GM21723 (cell line): ENCODE data around the gene CACNG4.

Source experiments
- ATAC-seq: cut with Tn5 transposase; IDR thresholded peaks from one replicate; pipeline ENCODE4 v1.9.1; 2021; ENCODE audit warnings: mild to moderate bottlenecking, moderate library complexity; ENCODE audit not compliant: unreplicated experiment

The CACNG4 gene

DNA sequence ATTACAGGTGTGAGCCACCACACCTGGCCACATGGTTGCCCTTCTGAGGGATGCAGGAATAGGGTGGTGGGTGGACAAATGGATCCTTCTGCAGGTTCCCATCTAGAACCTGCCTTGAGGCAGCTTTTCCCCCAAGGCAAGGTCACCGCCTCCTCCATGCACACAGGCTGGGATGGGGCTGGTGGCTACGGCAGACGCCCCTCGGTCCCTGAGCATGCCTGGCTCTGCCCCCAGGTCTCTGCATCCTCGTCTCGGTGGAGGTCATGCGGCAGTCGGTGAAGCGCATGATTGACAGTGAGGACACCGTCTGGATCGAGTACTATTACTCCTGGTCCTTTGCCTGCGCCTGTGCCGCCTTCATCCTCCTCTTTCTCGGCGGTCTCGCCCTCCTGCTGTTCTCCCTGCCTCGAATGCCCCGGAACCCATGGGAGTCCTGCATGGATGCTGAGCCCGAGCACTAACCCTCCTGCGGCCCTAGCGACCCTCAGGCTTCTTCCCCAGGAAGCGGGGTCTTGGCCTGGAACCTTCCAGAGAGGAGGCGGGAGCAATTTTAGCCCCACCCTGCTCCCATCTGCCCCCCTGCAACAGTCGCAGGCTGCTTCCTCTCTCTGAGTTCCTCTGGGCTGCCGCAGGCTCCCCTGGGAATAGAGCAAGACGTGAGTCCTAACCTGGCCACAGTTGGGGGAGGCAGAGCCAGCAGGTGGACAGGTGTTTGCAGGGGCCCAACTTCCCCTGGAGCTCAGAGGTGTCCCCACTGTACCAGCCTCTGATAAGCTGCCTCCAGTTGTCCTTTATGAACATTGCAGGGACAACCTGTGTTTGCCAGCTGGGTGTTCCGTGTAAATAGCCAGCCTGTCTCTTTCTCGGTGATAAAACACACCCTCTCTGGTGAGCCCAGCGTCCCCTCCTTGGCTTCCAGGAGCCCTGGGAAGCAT lies 91.6 kb downstream of the CACNG4 start:
- no peak for ATAC-seq

DNA sequence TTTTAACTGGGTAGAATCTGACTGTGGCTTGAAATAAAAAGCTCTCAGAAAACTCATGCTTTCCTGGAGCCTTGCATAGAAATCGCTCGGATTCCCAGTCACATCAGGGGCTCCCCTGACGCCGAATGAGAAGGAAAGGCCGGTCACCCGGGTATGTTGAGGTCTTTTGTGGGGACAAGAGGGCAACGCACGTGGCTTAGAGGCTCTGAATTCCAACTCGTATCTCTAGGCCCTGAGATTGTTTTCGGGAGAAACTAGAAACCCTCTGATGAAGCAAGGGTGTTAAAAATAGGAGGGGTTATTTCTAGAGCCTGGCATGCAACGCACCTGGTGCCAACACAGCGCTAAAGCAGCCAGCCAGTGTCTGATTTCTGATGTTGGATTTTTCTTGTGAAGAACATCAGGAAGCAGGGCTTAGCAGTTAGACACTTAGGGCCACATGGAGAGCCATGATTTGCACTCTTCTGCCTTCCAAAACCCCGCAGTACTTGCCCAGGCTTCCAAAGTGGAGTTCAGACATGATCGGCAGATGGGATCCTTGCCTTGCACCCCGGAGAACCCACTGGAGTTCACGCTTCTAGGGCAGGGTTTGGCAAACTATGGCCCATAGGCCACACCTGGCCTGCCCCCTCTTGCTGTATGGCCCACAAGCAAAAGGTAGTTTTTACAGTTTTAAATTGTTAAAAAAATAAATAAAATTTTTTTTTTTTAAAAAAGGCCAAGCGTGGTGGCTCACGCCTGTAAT lies 92.4 kb downstream of the CACNG4 start:
- ATAC-seq, result no peak

DNA sequence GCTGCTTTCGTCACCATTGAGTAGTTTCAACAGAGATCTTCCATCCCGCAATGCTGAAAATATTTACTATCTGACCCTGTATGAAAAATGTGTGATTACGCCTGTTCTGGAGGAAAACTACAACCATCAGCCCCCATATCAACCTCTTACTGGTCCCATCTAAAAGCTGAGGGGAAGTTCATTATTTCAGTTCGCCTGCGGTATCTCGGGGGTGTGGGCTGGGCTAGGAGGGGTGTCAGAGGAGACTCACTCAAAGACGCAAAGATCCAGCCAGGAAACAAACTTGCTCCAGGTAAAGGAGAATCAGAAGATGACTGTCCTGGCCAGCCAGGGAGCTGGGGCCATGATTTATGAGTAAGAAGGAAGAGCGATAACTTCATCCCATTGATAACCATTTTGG lies 93.5 kb downstream of the CACNG4 start:
- ATAC-seq, result no peak

DNA sequence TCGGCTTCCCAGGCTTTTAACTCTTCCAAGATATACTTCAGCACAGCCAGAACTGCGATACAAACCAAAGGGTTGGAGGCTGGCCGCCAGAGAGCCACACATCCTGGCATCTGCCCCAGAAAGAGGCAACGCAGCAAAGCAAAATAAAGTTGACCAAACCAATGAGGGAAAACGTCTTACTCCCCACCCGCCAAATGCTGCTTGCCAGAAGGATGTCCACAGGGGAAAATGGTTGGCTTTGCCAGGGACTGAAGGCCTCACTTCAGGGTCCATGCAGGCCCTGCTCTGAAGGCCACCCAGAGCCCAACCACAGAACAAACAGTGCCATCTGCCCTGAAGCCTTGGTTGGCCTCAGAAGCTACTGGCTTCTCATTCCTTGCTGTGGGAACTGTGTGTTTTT lies 94.9 kb downstream of the CACNG4 start:
- no peak for ATAC-seq

DNA sequence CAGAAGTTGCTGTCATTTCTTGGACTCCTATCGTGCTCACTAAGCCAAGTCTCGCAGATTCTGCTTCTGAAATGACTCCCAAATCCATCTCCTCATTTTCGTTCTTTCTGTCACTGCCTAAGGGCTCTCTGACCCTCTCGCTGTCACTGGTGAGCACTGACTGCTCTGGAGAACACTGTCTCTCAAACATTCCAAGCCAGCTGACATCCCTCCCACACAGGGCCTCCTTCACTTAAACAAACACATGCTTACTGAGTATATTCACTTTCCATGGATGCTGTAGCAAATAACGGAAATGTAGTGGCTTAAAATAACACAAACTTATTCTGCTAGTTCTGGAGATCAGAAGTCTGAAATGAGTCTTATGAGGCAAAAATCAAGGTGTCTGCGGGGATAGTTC lies 98.6 kb downstream of the CACNG4 start:
- no peak for ATAC-seq

DNA sequence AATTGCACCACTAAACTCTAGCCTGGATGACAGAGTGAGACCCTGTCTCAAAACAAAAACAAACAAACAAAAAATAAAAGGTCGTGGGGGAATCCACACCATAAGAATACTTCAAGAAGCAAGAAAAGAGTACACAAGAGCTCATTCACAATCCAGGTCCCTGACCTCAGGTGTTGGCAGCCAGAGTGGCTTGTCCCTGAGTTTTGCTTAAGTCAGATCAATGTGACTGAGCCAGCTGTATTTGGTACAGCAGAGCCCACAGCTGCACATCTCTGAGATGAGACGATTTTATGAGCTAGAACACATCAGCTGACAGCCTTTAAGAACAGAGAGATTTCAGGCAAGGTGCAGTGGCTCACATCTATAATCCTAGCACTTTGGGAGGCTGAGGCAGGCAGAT lies 102.2 kb downstream of the CACNG4 start:
- no peak for ATAC-seq

DNA sequence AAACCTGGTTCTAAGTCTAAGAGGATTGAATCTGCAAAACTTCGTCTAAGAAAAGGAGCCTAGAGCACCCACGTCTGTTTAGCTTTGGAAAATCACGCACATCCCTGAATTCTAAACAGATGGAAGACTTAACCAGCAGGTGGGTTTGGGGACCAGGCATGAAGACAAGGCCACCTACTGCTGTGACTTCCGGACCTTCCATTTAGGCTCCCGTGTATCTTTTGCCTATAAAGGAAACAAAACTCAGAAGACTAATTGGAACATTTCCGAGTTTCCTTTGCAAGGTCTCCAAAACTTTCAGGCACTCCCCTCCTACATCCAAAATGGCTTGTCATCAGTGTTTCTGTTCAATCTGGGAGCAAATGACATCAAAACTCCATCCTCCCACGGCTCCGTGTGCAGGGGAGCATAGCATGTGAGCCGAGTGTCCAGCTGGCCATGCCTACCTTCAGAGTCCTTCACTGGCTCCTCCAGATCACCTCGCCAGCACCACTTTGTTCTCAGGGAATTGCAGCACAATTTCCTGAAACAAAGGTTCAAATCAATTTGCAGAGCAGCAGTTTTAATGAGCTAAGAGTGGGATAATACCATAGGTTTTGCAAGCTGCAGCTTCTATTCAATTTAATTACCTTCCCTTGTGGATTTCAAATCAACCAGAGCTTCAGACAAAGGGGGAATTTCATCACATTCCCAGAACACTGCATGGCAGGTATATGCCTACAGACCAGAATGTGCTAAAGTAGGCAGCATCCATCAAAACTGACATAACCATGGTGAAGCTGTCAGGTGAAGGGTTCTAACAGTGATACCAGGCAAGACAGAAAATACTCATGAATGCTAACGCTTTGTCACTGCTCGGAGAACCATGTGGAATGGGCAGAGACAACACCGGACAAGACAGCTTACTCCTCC lies 103.3 kb downstream of the CACNG4 start:
- ATAC-seq, result no peak

DNA sequence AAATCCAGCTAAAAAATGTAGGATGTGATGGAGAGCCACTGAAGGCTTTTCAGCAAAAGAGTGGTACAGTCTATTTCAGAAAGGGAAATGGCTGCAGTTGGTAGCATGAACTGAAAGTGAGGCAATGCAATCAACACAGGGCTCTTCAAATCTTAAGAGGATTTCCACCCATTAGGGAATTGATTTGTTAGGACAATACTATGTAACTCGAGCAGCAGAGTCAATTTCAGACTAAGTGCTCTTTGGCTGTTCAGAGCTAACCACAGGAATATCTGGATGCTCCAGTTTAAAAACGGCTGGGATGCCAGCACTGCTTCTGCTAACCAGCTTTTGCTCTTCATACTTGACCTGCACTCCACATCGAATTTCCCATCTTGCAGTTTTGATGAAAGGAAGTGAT lies 104.5 kb downstream of the CACNG4 start:
- ATAC-seq, result no peak

DNA sequence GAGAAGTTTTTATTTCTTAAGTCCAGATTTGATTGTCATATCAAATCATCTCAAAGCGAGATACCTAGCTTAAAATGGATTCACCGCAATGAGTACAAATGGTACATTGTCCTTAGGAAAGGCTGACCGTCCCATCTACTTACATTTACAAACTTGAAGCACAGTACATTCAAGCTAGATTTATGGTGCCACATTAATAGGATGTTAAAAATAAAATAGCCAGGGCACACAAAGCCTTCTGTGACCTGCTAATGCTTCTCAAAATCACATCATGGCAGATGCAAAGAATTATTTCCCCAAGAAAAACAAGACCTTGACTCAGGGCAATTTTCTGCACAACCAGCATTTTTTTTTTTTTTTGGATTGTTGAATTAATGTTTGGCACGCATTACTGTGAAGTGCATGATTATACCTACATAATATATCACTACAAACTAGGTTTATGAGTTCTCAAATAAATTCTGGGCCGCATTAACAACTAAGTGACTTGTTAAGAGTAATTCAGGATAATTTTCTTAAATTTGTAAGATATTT lies 105.2 kb downstream of the CACNG4 start:
- ATAC-seq, result no peak

DNA sequence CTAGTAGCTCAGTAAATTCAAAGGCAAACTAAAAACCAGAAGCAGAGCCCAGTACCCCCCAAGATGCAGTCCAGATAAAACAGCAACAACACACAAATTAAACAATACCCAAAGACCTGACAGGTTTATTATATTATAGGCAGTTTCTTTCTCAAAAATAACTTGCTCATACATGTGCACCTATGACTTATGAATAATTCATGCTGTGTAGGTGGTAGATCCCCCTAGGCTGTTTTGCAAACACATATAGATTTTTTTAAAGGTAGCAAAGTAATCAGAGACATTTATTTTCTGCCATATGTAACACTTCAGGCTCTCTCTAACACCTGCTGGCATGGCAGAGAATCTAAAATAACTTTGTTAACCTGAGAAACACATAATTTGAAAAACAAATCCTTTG lies 107.1 kb downstream of the CACNG4 start:
- ATAC-seq, result no peak

DNA sequence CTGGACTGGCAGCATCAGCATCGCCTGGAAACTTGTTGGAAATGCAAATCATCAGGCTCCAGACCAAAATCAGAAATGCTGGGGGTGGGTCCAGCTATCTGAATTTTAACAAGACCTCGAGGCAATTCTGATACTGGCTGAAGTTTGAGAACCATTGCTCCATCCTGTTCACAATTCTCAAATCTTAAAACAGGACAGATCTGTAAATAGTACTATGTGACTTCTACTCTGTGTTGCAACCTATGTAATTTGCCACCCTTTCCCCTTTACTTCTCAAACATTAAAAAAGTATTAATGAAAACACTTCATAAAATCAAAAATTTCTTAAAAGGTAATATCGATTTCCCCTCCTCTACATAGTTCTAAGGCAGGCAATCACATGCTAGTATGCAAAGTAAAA lies 108.4 kb downstream of the CACNG4 start:
- ATAC-seq, result no peak

DNA sequence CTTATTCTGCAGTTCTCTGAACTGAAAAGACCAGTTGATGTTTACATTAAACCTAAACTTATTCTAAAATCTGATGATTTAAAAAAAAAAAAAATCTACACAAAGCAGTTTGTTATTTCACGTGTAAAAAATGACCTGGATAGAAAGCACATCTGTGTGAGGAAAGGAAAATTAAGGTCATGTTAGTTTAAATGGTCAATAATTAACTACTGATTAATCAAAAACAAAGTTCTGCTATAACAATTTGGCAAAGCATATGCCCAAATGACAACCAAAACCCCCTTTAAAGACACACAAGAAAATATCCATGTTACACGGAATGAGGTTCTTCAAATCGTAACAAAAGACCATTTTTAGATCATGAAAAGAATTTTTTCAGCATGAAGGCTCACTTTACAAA lies 110.3 kb downstream of the CACNG4 start:
- ATAC-seq, result no peak

DNA sequence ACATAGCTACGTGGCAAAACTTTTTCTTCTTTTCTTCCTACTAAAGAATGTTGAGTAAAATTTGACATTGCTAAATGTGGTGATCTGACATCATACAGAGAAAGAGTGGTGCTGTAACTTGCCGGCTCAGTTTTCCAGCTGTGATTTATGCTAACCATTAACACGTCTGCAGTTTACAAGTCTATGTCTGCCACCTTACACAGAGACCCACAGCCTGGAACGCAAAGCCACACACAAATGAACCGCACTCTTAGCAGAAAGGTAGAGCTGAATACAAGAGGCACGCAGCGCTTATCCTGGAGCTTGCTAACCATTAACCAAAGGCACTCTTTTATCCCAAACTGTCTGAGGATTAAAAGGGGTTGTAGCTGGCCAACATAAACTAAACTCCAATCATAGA lies 111.8 kb downstream of the CACNG4 start:
- ATAC-seq, result no peak

DNA sequence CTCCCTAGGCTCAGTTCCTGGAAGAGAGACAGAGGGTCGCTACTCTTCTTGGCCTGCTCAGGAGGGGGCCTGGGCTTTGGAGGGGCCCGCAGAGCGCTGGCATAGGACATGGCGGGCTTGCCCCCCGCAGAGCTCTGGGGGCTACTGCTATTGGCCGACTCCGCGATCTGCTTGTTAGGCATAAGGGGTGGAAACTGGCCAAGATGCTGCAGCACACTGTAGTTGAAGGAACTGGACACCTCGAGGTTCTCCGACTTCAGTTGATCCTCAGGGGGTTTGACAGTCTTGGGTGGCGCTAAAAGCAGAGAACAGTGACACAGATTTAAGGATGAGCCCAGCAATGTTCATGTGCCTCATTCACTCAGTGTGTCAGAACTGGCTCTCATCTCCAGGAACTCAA lies 113.8 kb downstream of the CACNG4 start:
- ATAC-seq, result no peak

DNA sequence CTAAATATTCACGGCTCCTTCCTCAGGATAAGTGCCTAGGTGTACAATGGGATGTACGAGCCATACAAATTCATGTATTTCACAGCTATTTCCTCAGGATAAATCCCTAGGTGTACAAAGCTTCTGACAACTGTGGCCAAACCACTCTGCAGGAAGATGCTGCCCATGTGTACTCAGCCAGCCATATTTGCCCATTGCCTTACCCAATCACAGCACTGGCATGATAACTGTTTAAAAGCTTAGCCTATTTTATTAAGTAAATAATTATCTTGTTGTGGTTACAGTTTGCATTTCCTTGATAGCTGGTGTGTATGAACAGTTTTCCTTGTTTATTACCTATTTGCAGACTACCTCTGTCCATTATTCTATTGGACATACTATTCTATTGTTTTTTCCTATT lies 115.0 kb downstream of the CACNG4 start:
- no peak for ATAC-seq

DNA sequence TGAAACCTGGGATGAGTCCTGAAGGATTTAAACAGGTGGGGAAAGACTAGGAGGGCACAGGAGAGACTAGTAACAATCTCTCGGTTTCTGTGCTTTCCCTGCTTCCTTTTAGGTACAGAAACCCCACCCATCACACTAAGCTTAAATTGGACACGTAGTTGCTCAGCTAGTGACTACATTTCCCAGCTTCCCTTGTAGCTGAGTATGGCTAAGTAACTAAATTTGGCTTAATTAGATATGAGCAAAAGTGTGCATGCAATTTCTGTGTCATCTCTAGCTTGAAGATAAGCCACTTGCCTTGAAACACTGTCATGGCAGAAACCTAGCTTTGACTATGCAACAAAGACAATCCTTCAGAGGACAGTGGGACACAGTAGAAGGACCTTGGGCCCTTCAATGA lies 116.3 kb downstream of the CACNG4 start:
- ATAC-seq, result no peak

DNA sequence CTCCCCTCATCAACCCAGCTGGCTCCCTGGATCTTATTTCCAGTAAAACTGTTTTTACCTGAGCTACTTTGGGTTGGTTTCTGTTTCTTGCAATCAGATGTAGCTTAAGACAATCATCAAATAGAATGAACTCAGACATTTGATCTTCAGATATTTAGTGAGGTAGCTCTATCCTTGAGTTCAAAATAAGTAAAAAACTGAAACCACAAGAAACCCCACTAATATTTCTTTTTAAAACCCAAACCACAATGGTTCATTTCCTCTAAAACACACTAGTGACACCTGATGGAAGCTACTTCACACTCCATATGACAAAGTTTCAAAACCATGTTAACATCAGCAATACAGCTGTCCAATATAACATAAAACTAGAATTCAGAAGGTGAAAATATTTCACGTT lies 117.6 kb downstream of the CACNG4 start:
- ATAC-seq, result peak; percentile 84
